ENCODE results near the gene C1orf198. TPM values are rescaled to one million over a fixed set of nuclear protein-coding genes. Genes with fewer than 3 reads are reported as not detected.

C1orf198 gene
- total RNA-seq, 1 experiment from 2014 or later, result 20.5 TPM

DNA sequence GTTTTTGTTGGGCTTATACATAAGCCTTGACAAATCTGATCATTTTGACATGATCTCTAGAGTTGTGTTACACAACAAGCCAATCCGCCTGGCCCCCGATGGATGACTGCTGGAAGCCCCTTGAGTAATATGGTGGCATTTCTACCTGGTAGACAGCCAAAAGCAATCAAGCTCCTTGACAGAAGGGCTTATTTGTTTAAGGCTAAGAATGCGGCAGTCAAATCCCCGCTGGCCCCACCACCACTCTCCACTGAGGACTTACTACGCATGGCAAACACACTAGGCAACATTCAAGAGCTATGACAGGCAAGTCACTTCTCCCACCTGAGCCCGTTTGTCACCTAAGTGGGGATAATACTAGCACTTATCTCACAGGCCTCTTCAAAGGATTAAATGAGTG is 33.4 kb upstream of the C1orf198 start:
- Histone ChIP-seq H3K9me3 (ENCODE audit: insufficient read depth, low read depth) (no peaks in the 10 kb centered on the region), H3K4me2 (no peak overlapping the region), H3K27me3 (ENCODE audit: insufficient read depth, low read depth) (no peaks in the 10 kb centered on the region), H3K4me3 (no peak overlapping the region), H3K27ac (no peak overlapping the region), H2AFZ (no peak overlapping the region), H3K79me2 (ENCODE audit: low read depth) (no peaks in the 10 kb centered on the region), H3K9me2 (ENCODE audit: insufficient read depth) (no peaks in the 10 kb centered on the region), H3F3A (ENCODE audit: insufficient read depth, low read depth) (no peaks in the 10 kb centered on the region), H3K4me1 (replicated peaks; ENCODE audit: insufficient read depth) (no peaks in the 10 kb centered on the region), H4K20me1 (ENCODE audit: insufficient read depth) (no peaks in the 10 kb centered on the region), H3K36me3 (ENCODE audit: low read depth) (peaks cover 2% of the 10 kb centered on the region; the same call in 1 of the 2 replicates)
- DNase-seq, result no peak
- CTCF ChIA-PET, result interaction anchor here (0.6 kb wide), 2 partner anchors 69 to 93 kb away, joined by 6 to 10 read pairs; no protein-coding TSS in a partner anchor
- no TSS peak for BruUV-seq (replicated peaks)
- intact Hi-C loops (cut with micrococcal nuclease; ENCODE audit: unreplicated experiment), result no loop called here
- TF ChIP-seq, protein P1, sequence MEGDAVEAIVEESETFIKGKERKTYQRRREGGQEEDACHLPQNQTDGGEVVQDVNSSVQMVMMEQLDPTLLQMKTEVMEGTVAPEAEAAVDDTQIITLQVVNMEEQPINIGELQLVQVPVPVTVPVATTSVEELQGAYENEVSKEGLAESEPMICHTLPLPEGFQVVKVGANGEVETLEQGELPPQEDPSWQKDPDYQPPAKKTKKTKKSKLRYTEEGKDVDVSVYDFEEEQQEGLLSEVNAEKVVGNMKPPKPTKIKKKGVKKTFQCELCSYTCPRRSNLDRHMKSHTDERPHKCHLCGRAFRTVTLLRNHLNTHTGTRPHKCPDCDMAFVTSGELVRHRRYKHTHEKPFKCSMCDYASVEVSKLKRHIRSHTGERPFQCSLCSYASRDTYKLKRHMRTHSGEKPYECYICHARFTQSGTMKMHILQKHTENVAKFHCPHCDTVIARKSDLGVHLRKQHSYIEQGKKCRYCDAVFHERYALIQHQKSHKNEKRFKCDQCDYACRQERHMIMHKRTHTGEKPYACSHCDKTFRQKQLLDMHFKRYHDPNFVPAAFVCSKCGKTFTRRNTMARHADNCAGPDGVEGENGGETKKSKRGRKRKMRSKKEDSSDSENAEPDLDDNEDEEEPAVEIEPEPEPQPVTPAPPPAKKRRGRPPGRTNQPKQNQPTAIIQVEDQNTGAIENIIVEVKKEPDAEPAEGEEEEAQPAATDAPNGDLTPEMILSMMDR (conservative IDR thresholded peaks at IDR 0.05), result no peak
- no peak for TF ChIP-seq EZH2 (IDR thresholded peaks at IDR 0.05; ENCODE audit: low read depth)
- POLR2A ChIA-PET (ENCODE audit: unreplicated experiment), result no interaction called here

DNA sequence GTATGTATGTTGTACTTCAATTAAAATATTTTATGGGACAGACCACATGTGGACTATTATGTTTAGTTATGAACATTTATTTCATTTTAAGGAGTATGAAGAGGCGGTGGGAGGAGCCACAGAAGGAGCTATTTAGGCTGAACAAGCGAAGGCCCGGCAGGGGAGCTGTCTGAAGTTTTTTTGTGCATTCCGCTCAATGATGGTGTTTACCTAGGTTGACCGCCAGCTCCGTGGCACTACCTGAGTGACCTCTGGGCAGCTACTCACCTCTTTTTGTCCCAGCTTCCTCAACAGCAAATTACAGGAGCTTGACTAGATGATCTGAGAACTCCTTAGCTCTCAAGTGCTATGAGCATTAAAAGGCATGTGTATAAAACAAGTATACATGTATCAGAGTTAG is 32.7 kb upstream of the C1orf198 start:
- no peaks in the 10 kb centered on the region for H3K4me1 ChIP-seq (replicated peaks; ENCODE audit: insufficient read depth)
- TF ChIP-seq EZH2 (IDR thresholded peaks at IDR 0.05; ENCODE audit: low read depth), result no peak
- TF ChIP-seq, protein P1 (conservative IDR thresholded peaks at IDR 0.05), result no peak
- no peak overlapping the region for H3K4me3 ChIP-seq
- H3K27ac ChIP-seq, result no peak overlapping the region
- no peak for DNase-seq
- H3K9me3 ChIP-seq (ENCODE audit: insufficient read depth, low read depth), result no peaks in the 10 kb centered on the region
- H3F3A ChIP-seq (ENCODE audit: insufficient read depth, low read depth), result no peaks in the 10 kb centered on the region
- H3K79me2 ChIP-seq (ENCODE audit: low read depth), result no peaks in the 10 kb centered on the region
- no peak overlapping the region for H3K4me2 ChIP-seq
- H3K36me3 ChIP-seq (ENCODE audit: low read depth), result no peaks in the 10 kb centered on the region
- POLR2A ChIA-PET (ENCODE audit: unreplicated experiment), result no interaction called here
- BruUV-seq (replicated peaks), result no TSS peak
- CTCF ChIA-PET, result no interaction called here
- no peak overlapping the region for H2AFZ ChIP-seq
- no peaks in the 10 kb centered on the region for H3K9me2 ChIP-seq (ENCODE audit: insufficient read depth)
- no peaks in the 10 kb centered on the region for H3K27me3 ChIP-seq (ENCODE audit: insufficient read depth, low read depth)
- intact Hi-C loops (cut with micrococcal nuclease; ENCODE audit: unreplicated experiment), result no loop called here
- no peaks in the 10 kb centered on the region for H4K20me1 ChIP-seq (ENCODE audit: insufficient read depth)

DNA sequence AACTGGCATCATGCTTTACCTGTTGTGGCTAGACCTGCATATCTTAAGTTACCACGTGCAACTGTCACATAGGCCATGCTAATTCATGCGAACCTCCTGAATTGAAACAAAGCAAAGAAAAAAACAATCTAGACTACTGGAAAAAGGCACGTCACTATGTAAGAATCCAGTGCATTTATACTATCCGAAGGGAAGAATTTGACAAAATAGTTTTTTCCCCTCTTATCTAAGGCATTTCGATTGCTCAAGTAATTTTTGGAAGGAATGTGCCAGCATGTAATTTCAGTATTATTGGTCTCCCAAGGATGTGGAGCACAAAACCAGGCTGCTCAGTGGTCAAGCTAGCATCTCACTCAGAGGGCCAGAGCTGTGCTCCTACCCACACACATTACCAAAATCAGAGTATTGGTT is 31.5 kb upstream of the C1orf198 start:
- no peaks in the 10 kb centered on the region for H3K9me2 ChIP-seq (ENCODE audit: insufficient read depth)
- intact Hi-C loops (cut with micrococcal nuclease; ENCODE audit: unreplicated experiment), result no loop called here
- H3K4me1 ChIP-seq (replicated peaks; ENCODE audit: insufficient read depth), result no peaks in the 10 kb centered on the region
- no peaks in the 10 kb centered on the region for H4K20me1 ChIP-seq (ENCODE audit: insufficient read depth)
- H3F3A ChIP-seq (ENCODE audit: insufficient read depth, low read depth), result no peaks in the 10 kb centered on the region
- no peak overlapping the region for H2AFZ ChIP-seq
- no peak for TF ChIP-seq EZH2 (IDR thresholded peaks at IDR 0.05; ENCODE audit: low read depth)
- TF ChIP-seq, protein P1 (conservative IDR thresholded peaks at IDR 0.05), result no peak
- BruUV-seq (replicated peaks), result no TSS peak
- H3K4me2 ChIP-seq, result no peak overlapping the region
- H3K9me3 ChIP-seq (ENCODE audit: insufficient read depth, low read depth), result no peaks in the 10 kb centered on the region
- H3K4me3 ChIP-seq, result no peak overlapping the region
- H3K27ac ChIP-seq, result no peak overlapping the region
- no peaks in the 10 kb centered on the region for H3K36me3 ChIP-seq (ENCODE audit: low read depth)
- CTCF ChIA-PET, result no interaction called here
- POLR2A ChIA-PET (ENCODE audit: unreplicated experiment), result no interaction called here
- no peaks in the 10 kb centered on the region for H3K27me3 ChIP-seq (ENCODE audit: insufficient read depth, low read depth)
- H3K79me2 ChIP-seq (ENCODE audit: low read depth), result no peaks in the 10 kb centered on the region
- no peak for DNase-seq
